Gastrocnemius medialis (tissue), 4 donors: ENCODE results near the gene NRXN2. TPM values are rescaled to one million over a fixed set of nuclear protein-coding genes. Genes with fewer than 3 reads are reported as not detected.
A peak's percentile ranks its signal among the peaks of the same experiment; 100 is the strongest.

Experiments used
- ATAC-seq, 2 donors: fragments of 150-250 bp; one replicate each; pipeline ENCODE4 v1.9.1; 2016
- DNase-seq, 2 donors: peaks; one replicate each; pipeline ENCODE4 v3.0.0-alpha.2; 2019
- H3K27ac ChIP-seq, 4 donors: fragments of 200-600 bp; sonication (generic); 1 replicate in 1 of 4; 2 replicates in 3 of 4; pipeline ENCODE4 v1.5.1; 2016 to 2018; ENCODE audit warnings: mild to moderate bottlenecking in 2 of 4, moderate library complexity in 1 of 4
- H3K27me3 ChIP-seq, 3 donors: fragments of 200-600 bp; sonication (generic) in 2 of 3; 1 replicate in 1 of 3; 2 replicates in 2 of 3; pipeline versions ENCODE4 v1.5.1 to v1.6.0; 2016 to 2019; ENCODE audit warnings: mild to moderate bottlenecking in 1 of 3, moderate library complexity in 1 of 3
- H3K36me3 ChIP-seq, 2 donors: fragments of 200-600 bp; sonication (generic) in 1 of 2; one replicate each; pipeline ENCODE4 v1.5.1; 2017 to 2018
- H3K4me1 ChIP-seq, 2 donors: fragments of 200-600 bp; sonication (generic) in 1 of 2; one replicate each; pipeline ENCODE4 v1.5.1; 2016 to 2017; ENCODE audit warnings: mild to moderate bottlenecking in 2 of 2
- H3K4me3 ChIP-seq, 4 donors: fragments of 200-600 bp; sonication (generic) in 3 of 4; 1 replicate in 1 of 4; 2 replicates in 3 of 4; pipeline ENCODE4 v1.5.1; 2016 to 2019; ENCODE audit warnings: mild to moderate bottlenecking in 2 of 4
- H3K9me3 ChIP-seq, 3 donors: fragments of 200-600 bp; sonication (generic) in 2 of 3; 1 replicate in 1 of 3; 2 replicates in 2 of 3; pipeline ENCODE4 v1.5.1; 2016 to 2019
- CTCF ChIP-seq, 5 experiments: fragments of 450-650 bp in 3 of 5; fragments of 200-600 bp in 2 of 5; sonication (generic) in 2 of 5; IDR thresholded peaks in 4 of 5; conservative IDR thresholded peaks in 1 of 5; 1 replicate in 4 of 5; 2 replicates in 1 of 5; pipeline ENCODE4 v1.5.1; 2016 to 2019; ENCODE audit warnings: antibody characterized with exemption in 5 of 5, mild to moderate bottlenecking in 3 of 5, moderate library complexity in 3 of 5
- POLR2A ChIP-seq, 2 donors: fragments of 450-650 bp; IDR thresholded peaks; one replicate each; pipeline ENCODE4 v1.6.1; 2017; ENCODE audit warnings: antibody characterized with exemption in 2 of 2, mild to moderate bottlenecking in 2 of 2, moderate library complexity in 2 of 2
- in situ Hi-C, 4 donors: fragments of 200-750 bp; cut with MboI; loops; one replicate each; pipeline versions ENCODE4 v1.15.0 to v1.8.0; 2017; ENCODE audit warnings: low sequenced_read_pairs in 4 of 4
- intact Hi-C: fragments of 100-400 bp; cut with DNase I; formaldehyde crosslinking; loops from one replicate; pipeline ENCODE4 v1.15.1; 2023; ENCODE audit warnings: low total_unique reads
- total RNA-seq, 4 donors: library from RNA; depleted of rRNA; stranded (reverse); fragments of >200 nt; gene quantifications; one replicate each; pipeline versions ENCODE4 v1.1.0 to v1.2.3, GENCODE V29; 2016

Gene NRXN2
- total RNA-seq, 4 donors from 2014 or later: 0.15 to 6.2 (median 1.8) TPM

DNA sequence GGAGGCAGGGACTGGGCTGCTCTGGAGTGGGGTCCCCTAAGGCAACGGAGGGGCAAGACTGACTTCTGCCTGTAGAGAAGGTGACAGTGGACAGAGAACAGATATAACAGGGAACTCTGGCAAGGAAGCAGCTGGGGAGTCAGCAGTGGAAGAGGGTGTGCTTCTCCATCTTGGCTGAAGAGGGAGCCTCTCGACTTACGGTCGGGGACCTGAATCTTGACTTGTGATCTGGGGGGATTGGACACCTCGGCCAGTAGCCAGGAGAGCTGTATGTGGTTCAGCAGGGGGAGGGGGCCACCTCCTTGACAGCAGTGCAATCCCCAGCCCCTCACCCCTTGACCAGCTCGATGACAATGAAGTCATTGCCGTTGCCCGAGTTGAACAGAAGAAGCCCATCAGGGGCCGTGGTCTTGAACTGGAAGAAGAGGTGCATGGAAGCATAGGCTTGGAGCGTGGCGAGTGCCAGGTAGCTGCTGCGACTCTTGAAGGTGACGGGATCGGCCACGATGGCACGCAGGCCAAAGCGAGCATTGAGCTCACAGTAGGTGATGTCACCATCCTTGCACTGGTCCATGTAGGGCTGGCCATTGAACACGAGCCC lies 72.0 kb downstream of the NRXN2 start:
- Histone ChIP-seq H3K27me3 (no peaks in the 10 kb centered on the region), H3K9me3 (no peaks in the 10 kb centered on the region), H3K36me3 (no peaks in the 10 kb centered on the region), H3K4me3 (no peak overlapping the region), H3K27ac (no peak overlapping the region), H3K4me1 (peaks cover 0 to 3% of the 10 kb centered on the region in 2 donors)
- DNase-seq (no peak), ATAC-seq (no peak)
- in situ Hi-C loops (no loop called here), intact Hi-C loops (no loop called here)
- TF ChIP-seq CTCF (IDR thresholded peaks at IDR 0.05 in 4 of 5, conservative IDR thresholded peaks at IDR 0.05 in 1 of 5) (peak in 1 of 5 experiments; percentile 34), POLR2A (IDR thresholded peaks at IDR 0.05) (no peak)

DNA sequence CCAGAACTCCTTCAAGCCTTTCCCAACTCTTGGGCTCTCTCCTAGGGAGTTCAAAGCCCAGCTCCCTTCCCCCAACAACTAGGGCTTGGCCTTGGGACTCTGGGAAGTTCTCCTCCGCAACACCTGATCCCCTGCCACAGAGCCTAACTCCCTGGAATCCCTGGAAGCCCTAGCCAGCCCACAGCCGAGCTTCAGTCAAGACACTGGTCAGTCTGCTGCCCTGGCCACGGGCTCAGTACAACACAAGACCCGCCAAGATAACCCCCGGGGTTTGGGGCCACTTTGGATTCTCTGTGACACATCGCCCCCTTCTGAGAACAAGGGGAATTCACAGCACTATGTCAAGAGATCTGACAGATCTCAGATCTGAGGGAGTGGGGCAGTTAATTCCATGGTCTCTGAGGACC lies 73.7 kb downstream of the NRXN2 start:
- no peak for TF ChIP-seq POLR2A (IDR thresholded peaks at IDR 0.05)
- no peak for TF ChIP-seq CTCF (IDR thresholded peaks at IDR 0.05 in 4 of 5, conservative IDR thresholded peaks at IDR 0.05 in 1 of 5)
- no peaks in the 10 kb centered on the region for H3K36me3 ChIP-seq
- H3K9me3 ChIP-seq: no peaks in the 10 kb centered on the region
- no peak for DNase-seq
- H3K27ac ChIP-seq: no peak overlapping the region
- in situ Hi-C loops: no loop called here
- H3K4me1 ChIP-seq: peaks cover 0 to 3% of the 10 kb centered on the region in 2 donors
- no peak for ATAC-seq
- peaks cover 1 to 3% (median 3%) of the 10 kb centered on the region in 3 donors for H3K27me3 ChIP-seq
- no peak overlapping the region for H3K4me3 ChIP-seq
- intact Hi-C loops: no loop called here

GRCh38 chr11:64648551-64648950 lies 74.4 kb downstream of the NRXN2 start:
- peaks cover 0 to 3% of the 10 kb centered on the region in 2 donors for H3K4me1 ChIP-seq
- no peaks in the 10 kb centered on the region for H3K36me3 ChIP-seq
- H3K27ac ChIP-seq: no peak overlapping the region
- no peak overlapping the region for H3K4me3 ChIP-seq
- no peaks in the 10 kb centered on the region for H3K9me3 ChIP-seq
- DNase-seq (no peak), ATAC-seq (no peak)
- peaks cover 8 to 10% (median 9%) of the 10 kb centered on the region in 3 donors for H3K27me3 ChIP-seq
- TF ChIP-seq CTCF (IDR thresholded peaks at IDR 0.05 in 4 of 5, conservative IDR thresholded peaks at IDR 0.05 in 1 of 5) (no peak), POLR2A (IDR thresholded peaks at IDR 0.05) (no peak)
- intact Hi-C loops (no loop called here), in situ Hi-C loops (no loop called here)

DNA sequence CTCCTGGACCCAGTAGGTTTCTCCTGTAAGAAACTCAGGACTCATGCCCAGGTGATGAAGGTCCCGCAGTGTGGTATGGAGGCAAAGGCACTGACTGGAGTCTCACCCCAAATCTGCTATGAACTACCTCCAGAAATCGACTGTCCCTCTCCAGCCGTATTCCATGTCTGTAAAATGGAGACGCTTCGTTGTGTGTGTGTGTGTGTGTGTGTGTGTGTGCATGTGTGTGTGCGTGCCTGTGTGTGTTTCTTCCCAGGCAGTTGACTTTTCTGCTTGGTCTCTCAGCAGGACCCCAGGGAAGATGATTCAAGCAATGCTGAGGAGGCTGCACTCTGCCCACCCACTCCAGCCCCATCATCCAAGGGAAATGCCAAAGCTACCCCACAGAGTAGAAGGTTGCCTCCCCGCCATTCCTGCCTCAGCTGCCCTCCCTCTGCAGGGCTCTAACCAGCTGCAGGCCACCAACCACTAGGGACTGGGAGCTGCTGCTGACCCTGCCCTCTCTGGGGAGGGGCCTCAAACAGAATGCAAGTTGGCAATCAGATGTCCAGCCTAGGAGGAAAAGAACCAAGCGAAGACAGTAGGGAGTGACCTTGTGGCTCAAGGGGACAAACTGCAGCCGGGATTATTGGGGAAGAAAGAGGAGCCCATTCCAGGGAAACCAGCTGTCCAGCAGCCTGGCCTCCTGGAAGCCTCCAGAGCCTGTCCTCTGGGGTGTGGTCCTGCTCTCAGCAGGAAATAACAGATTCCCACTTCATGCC lies 75.8 kb downstream of the NRXN2 start:
- TF ChIP-seq CTCF (IDR thresholded peaks at IDR 0.05 in 4 of 5, conservative IDR thresholded peaks at IDR 0.05 in 1 of 5) (no peak), POLR2A (IDR thresholded peaks at IDR 0.05) (no peak)
- Histone ChIP-seq H3K9me3 (no peaks in the 10 kb centered on the region), H3K27ac (no peak overlapping the region), H3K4me3 (no peak overlapping the region), H3K36me3 (no peaks in the 10 kb centered on the region), H3K27me3 (peaks cover 13 to 20% (median 20%) of the 10 kb centered on the region in 3 donors), H3K4me1 (no peaks in the 10 kb centered on the region)
- ATAC-seq (no peak), DNase-seq (no peak)
- in situ Hi-C loops: no loop called here
- intact Hi-C loops: no loop called here
